Testis (tissue), 2 donors: ENCODE measurements around the gene MRPS2.

Experiments
- POLR2A ChIP-seq: fragments of 450-650 bp; IDR thresholded peaks from one replicate; pipeline ENCODE4 v1.6.1; 2017; ENCODE audit warnings: antibody characterized with exemption, mild to moderate bottlenecking, moderate library complexity
- TF ChIP-seq, protein P1 (sequence below), 3 experiments: fragments of 450-650 bp in 2 of 3; fragments of 200-600 bp in 1 of 3; sonication (generic) in 1 of 3; IDR thresholded peaks; one replicate each; pipeline ENCODE4 v1.5.1; 2016 to 2019; ENCODE audit warnings: antibody characterized with exemption in 3 of 3, mild to moderate bottlenecking in 2 of 3, moderate library complexity in 1 of 3

DNA sequence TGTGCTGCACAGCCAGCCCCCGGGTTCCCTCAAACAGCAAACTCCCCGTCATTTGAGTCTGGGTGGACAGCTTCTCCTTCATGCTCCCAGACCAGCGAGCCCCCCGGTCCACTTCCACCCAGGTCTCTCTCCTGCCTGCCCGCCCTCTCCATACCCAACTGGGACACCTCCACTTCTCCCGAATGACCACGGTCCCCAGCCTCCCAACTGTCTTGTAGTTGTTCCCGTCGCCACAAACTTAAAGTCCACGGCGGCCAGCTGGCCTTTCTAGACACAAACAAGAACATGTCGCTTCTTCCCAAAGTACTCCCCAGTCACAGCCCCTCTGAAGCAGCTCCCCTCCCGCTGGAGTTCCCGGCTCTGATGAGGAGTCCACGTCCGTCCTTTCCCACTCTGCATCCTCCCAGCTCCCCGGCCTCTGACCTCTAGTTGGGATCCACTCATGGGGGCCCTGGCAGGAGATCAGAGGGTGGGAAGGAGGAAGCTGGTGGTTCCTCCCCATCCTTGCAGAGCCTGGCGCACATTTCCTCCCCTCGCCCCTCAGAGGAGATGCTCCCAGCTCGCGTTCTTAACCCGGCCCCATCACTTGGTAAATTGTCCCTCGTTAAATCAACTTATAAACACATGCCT is 45.0 kb upstream of the MRPS2 start:
- TF ChIP-seq, protein P1, sequence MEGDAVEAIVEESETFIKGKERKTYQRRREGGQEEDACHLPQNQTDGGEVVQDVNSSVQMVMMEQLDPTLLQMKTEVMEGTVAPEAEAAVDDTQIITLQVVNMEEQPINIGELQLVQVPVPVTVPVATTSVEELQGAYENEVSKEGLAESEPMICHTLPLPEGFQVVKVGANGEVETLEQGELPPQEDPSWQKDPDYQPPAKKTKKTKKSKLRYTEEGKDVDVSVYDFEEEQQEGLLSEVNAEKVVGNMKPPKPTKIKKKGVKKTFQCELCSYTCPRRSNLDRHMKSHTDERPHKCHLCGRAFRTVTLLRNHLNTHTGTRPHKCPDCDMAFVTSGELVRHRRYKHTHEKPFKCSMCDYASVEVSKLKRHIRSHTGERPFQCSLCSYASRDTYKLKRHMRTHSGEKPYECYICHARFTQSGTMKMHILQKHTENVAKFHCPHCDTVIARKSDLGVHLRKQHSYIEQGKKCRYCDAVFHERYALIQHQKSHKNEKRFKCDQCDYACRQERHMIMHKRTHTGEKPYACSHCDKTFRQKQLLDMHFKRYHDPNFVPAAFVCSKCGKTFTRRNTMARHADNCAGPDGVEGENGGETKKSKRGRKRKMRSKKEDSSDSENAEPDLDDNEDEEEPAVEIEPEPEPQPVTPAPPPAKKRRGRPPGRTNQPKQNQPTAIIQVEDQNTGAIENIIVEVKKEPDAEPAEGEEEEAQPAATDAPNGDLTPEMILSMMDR (IDR thresholded peaks at IDR 0.05), result no peak
- TF ChIP-seq POLR2A, result no peak
